Retinal pigment epithelial cell (primary cell): Measurements from ENCODE around the gene SNCAIP.

Experiments
- DNase-seq: peaks from one replicate; pipeline ENCODE4 v3.0.0-alpha.2; 2010; ENCODE audit warnings: low read depth
- H3K4me3 ChIP-seq: 2 replicates; pipeline ENCODE4 v1.5.1; 2011; ENCODE audit warnings: mild to moderate bottlenecking, low read length, control low read depth, moderate library complexity
- CTCF ChIP-seq: conservative IDR thresholded peaks from 2 replicates; pipeline ENCODE4 v1.5.1; 2011; ENCODE audit warnings: low read depth, low read length, control low read depth, inconsistent platforms

The SNCAIP gene

GRCh38 chr5:122429545-122430318 lies 117.7 kb downstream of the SNCAIP start:
- TF ChIP-seq CTCF: no peak
- no peak for DNase-seq
- H3K4me3 ChIP-seq: no peak overlapping the region

- TF ChIP-seq CTCF: no peak
- DNase-seq: no peak
- no peak overlapping the region for H3K4me3 ChIP-seq
Measured at GRCh38 chr5:122430319-122430586, 118.2 kb downstream of the SNCAIP start.

GRCh38 chr5:122431298-122431697 lies 119.3 kb downstream of the SNCAIP start:
- no peak for TF ChIP-seq CTCF
- no peak for DNase-seq
- no peak overlapping the region for H3K4me3 ChIP-seq

- no peak for TF ChIP-seq CTCF
- H3K4me3 ChIP-seq: no peak overlapping the region
- DNase-seq: no peak
Measured at GRCh38 chr5:122434205-122434970, 122.4 kb downstream of the SNCAIP start.

- TF ChIP-seq CTCF: no peak
- DNase-seq: no peak
- no peak overlapping the region for H3K4me3 ChIP-seq
Measured at GRCh38 chr5:122435234-122435633, 123.2 kb downstream of the SNCAIP start.

- H3K4me3 ChIP-seq: no peak overlapping the region
- no peak for TF ChIP-seq CTCF
- DNase-seq: no peak
Measured at GRCh38 chr5:122435761-122436160, 123.7 kb downstream of the SNCAIP start.

- no peak overlapping the region for H3K4me3 ChIP-seq
- TF ChIP-seq CTCF: no peak
Measured at GRCh38 chr5:122436615-122437014, 124.6 kb downstream of the SNCAIP start.

More at GRCh38 chr5:122436615-122437014, 124.6 kb downstream of the SNCAIP start:
- DNase-seq: no peak
